GM12801 (cell line): ENCODE results near the gene WDR37.

ENCODE experiments used
- TF ChIP-seq, protein P1 (sequence below): IDR thresholded peaks from one replicate; pipeline ENCODE4 v1.5.1; 2011; ENCODE audit warnings: control low read depth; ENCODE audit not compliant: insufficient read length; ENCODE audit errors: extremely low read depth

The WDR37 gene

DNA sequence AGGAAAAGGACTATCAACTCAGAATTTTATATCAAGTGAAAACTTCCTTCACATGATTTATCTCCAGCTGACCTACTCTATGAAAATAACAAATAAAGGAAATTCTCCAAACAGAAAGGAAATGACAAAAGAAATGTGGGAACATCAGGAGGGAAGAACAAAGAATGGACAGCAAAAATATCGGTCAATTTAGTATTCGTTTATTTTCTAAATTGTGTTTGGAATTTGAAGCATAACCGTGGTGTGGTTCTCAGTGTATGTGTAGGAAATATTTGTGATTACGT is 8.7 kb downstream of the WDR37 start:
- TF ChIP-seq, protein P1, sequence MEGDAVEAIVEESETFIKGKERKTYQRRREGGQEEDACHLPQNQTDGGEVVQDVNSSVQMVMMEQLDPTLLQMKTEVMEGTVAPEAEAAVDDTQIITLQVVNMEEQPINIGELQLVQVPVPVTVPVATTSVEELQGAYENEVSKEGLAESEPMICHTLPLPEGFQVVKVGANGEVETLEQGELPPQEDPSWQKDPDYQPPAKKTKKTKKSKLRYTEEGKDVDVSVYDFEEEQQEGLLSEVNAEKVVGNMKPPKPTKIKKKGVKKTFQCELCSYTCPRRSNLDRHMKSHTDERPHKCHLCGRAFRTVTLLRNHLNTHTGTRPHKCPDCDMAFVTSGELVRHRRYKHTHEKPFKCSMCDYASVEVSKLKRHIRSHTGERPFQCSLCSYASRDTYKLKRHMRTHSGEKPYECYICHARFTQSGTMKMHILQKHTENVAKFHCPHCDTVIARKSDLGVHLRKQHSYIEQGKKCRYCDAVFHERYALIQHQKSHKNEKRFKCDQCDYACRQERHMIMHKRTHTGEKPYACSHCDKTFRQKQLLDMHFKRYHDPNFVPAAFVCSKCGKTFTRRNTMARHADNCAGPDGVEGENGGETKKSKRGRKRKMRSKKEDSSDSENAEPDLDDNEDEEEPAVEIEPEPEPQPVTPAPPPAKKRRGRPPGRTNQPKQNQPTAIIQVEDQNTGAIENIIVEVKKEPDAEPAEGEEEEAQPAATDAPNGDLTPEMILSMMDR, result no peak

DNA sequence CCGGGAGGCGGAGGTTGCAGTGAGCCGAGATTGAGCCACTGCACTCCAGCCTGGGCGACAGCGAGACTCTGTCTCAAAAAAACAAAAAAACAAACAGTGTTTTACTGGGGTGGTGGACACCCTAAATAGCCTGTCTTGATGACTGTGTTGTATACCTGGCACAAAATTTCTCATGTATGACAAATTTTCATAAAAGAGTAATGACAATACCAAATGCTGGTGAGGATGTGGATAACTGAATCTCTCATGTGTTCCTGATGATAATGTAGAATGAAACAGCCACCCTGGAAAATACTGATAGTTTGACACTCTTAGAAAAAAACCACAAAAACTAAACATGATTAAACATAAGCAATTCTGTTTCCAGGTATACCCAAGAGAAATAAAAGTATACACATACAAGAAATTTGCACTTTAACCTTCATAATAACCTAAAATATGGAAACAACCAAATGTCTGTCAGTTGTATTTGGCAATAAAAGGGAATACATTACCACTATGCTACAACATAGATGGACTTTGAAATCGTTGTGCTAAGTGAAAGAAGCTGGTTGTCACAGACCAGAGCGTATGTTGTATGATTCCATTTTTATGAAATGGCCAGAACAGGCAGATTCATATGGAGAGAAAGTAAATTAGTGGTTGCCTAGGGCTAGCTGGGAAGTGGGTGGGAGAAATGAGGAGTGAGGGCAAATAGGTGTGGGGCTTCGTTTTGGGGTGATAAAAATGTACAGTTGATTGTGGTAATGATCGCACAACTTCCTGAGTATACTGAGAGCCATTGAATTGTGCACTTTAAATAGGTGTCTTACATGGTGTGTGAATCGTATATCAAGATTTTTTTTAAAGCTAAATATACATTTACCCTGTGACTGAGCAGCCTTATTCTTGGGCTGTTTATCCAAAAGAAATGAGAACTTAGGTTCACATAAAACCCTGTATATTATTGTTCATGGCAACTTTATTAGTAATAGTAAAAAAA is 12.5 kb downstream of the WDR37 start:
- TF ChIP-seq, protein P1, result no peak

DNA sequence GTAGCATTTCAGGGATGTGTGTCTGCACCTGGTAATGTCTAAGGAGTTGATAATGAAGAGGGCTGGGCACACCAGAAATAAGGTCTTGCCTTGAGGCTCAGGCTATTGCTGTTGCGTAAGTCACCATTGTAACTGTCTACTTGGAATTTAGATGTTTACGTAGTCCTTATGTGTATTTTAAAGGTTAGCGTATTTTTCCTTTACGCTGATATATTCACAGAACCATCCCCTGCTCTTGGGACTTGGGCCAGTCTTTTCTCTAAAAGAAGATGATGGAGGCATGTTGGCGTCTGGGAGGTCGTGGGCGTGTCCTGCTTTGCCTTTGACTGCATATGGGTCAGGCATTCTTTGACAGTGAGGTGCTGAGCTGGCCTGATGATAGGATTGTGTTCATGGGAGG is 14.7 kb downstream of the WDR37 start:
- TF ChIP-seq, protein P1, result no peak

DNA sequence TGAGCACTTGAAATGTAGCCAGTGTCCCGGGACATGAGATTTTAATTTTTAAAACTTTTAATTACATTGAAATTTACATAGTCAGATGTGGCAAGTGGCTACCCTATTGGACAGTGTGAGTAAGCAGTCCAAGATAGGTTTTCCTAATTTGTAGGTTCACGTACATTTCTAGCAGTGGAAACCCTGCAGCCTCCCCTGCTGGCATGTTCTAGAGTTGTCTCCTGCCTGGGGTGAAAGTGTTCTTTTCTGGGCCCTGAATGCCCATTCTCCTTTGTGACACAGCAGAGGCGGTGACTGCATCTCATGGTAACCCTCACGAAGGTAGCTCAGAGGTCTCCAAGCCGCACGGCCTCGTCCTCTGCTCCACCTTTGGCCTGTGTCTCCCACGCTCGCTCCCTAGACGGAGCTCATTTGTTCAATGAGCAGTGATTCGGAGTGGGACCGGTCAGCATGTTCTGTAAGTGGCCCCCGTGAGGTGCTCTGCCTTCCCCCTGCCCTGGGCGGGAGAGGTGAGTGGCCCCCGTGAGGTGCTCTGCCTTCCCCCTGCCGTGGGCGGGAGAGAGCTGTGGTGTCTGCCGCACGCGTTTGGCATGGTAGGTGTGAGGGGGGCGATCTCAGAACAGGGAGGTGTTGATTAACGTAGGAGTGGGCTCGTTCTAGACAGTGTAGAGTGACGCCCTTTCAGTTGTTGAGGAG is 18.0 kb downstream of the WDR37 start:
- TF ChIP-seq, protein P1, result no peak

DNA sequence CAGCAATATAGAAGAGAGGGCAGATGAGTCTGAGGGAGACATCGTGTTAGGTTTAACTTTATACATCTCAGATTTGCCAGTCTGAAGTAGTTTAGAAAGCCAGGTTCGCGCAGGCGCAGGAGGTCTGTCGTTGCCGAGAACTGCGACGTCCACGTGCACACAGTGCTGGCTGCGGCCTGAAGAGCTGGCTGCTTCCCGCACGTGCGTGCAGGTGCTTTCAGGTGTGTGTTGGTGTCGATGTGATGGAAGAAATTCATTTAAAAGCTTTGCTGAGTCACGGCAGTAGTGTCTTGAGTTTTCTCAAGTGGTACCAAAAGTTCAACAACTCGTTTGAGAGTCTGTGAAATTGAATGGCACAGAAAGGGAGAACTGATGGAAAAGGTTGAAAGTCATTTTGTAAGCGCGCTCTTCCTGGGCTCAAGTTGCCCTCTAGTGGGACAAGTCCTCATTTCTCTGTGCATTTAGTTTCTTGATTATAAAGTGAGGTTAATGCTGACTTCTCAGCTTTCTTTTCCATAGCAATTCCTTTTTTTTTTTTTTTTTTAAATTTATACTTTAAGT is 18.6 kb downstream of the WDR37 start:
- TF ChIP-seq, protein P1, result no peak

DNA sequence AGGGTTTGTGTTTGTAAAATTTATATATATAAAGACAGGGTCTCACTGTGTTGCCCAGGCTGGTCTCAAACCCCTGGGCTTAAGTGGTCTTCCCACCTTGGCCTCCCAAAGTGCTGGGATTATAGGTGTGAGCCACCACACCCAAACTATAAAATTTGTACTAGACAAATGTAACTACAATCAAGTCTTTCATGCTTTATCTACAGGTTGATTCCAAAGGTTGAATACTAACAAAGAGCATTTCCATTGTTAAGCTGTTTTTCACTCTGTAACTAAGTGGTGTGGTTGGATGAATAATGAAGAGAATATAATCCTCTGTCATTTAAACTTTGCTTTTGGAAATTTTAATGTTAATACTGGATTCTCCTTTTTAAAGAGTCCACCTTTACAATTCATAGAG is 22.5 kb downstream of the WDR37 start:
- TF ChIP-seq, protein P1, result no peak

DNA sequence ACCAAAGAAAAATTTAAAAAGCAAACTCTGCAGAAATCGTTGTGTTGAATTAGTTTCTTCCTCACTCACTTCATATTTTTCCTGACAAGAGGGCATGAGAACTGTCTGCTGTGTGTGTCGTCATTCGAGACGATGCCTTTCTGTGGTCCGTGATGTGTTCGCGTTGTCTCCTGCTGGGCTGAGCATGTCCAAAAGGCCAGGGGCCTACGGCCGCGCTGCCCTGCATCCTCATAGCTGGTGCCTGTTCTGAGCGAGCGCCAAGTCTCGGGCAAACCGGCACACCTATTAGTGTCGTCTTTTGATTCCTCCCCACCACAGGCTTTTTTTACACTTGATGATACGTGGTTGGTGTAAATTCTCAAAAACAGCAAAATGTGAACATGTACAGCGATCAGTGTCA is 27.4 kb downstream of the WDR37 start:
- TF ChIP-seq, protein P1, result no peak
